ENCODE results near the gene ACSL6. TPM values are rescaled to one million over a fixed set of nuclear protein-coding genes. Genes with fewer than 3 reads are reported as not detected.

ACSL6 gene
- polyA plus RNA-seq, 2 of the 4 experiments (the other 2 are of a cell fraction): 0.06 to 0.09 TPM

DNA sequence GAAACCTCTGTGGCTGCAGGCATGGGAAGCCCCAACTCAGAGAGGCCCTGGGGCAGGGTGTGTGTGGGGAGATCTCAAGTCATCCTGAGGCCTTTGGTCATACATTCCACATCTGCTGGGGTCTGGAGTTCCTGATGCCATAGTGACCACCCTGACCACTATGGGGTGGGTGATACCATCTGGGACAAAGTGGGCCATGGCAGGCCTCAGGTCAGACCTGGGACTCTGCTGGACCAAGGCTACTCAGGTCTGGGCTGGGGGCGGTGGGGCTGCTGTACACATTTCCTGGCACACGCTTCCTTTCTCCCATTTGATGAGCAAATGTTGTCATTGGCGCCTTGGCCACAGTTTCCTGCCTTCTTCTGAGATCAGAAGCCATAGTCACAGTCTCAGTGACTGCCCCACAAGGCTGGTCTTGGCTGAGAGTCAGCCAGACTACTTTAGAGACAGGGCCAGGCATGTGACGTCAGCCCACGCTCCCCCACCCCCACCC, 15.1 kb upstream of the ACSL6 start:
- no peak overlapping the region for H3K27ac ChIP-seq
- H3K4me2 ChIP-seq: no peak overlapping the region
- DNase-seq (ENCODE audit: low read depth in 1 of 2, low spot score in 1 of 2): no peak
- no peak for FAIRE-seq
- POLR2A ChIA-PET: no interaction called here
- no peak for ATAC-seq
- WGBS (ENCODE audit: missing lambda C conversion rate): 50% methylated on average over 2 of the region's 5 CpGs
- no peak overlapping the region for H3K4me3 ChIP-seq
- TF ChIP-seq CTCF (IDR thresholded peaks at IDR 0.05) (no peak), HOXB5 (CRISPR knock-in tag; IDR thresholded peaks at IDR 0.05) (no peak), CHD2 (IDR thresholded peaks at IDR 0.05; ENCODE audit: low read length, partially characterized antibody) (no peak), RAD21 (conservative IDR thresholded peaks at IDR 0.05 in 1 of 2, IDR thresholded peaks at IDR 0.05 in 1 of 2) (no peak), NPAS2 (CRISPR knock-in tag; IDR thresholded peaks at IDR 0.05; ENCODE audit: borderline replicate concordance) (no peak), NFE2L2 (conservative IDR thresholded peaks at IDR 0.05; ENCODE audit: low read length) (no peak), TFCP2L1 (CRISPR knock-in tag; IDR thresholded peaks at IDR 0.05) (no peak), SREBF2 (IDR thresholded peaks at IDR 0.05) (no peak), KDM5A (IDR thresholded peaks at IDR 0.05) (no peak), RNF2 (IDR thresholded peaks at IDR 0.05; ENCODE audit: borderline replicate concordance, low read depth) (no peak), POLR2AphosphoS2 (conservative IDR thresholded peaks at IDR 0.05; ENCODE audit: low read length) (no peak), ZC3H11A (IDR thresholded peaks at IDR 0.05) (no peak), CEBPB (IDR thresholded peaks at IDR 0.05) (no peak), ATOH8 (CRISPR knock-in tag; IDR thresholded peaks at IDR 0.05; ENCODE audit: low read depth) (no peak), MAX (IDR thresholded peaks at IDR 0.05) (no peak), ZNF302 (CRISPR knock-in tag; IDR thresholded peaks at IDR 0.05) (no peak), PHF8 (IDR thresholded peaks at IDR 0.05; ENCODE audit: borderline replicate concordance, low read depth) (no peak)
- TF ChIP-seq, protein P1, sequence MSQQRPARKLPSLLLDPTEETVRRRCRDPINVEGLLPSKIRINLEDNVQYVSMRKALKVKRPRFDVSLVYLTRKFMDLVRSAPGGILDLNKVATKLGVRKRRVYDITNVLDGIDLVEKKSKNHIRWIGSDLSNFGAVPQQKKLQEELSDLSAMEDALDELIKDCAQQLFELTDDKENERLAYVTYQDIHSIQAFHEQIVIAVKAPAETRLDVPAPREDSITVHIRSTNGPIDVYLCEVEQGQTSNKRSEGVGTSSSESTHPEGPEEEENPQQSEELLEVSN (IDR thresholded peaks at IDR 0.05; ENCODE audit: borderline replicate concordance, low read depth): no peak
- TF ChIP-seq, protein P2, sequence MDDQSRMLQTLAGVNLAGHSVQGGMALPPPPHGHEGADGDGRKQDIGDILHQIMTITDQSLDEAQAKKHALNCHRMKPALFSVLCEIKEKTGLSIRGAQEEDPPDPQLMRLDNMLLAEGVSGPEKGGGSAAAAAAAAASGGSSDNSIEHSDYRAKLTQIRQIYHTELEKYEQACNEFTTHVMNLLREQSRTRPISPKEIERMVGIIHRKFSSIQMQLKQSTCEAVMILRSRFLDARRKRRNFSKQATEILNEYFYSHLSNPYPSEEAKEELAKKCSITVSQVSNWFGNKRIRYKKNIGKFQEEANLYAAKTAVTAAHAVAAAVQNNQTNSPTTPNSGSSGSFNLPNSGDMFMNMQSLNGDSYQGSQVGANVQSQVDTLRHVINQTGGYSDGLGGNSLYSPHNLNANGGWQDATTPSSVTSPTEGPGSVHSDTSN (IDR thresholded peaks at IDR 0.05): no peak
- TF ChIP-seq, protein P3, sequence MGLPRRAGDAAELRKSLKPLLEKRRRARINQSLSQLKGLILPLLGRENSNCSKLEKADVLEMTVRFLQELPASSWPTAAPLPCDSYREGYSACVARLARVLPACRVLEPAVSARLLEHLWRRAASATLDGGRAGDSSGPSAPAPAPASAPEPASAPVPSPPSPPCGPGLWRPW (IDR thresholded peaks at IDR 0.05): no peak
- no peaks in the 10 kb centered on the region for H3K9me3 ChIP-seq
- CTCF ChIA-PET: no interaction called here
- H3K4me1 ChIP-seq: no peaks in the 10 kb centered on the region

DNA sequence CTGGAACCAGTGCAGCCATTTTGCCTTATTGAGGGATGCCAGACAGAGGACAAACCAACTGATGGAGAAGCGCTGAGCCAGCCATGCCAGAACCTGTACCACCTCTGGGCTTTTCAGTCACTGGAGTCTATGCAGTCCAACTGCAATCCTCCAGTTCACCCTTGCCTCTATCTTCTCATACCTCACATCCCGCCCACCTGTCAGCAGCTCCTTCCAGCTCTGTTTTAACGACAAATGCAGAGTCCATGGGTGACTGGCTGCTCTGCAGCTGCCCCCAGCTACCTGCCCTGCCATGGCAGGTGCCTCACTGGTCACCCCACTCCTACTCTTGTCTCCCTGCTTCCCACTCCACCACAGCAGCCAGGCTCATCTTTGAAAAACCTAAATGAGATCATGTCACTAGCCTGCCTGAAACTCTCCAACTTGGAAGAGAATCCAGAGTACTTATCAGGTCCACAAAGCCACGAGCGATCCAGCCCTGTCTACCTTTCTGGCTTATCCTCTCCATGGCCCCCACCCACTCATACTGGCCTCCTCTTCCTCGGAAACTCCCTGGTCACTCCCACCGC, 14.0 kb upstream of the ACSL6 start:
- ATAC-seq: no peak
- Histone ChIP-seq H3K4me1 (no peaks in the 10 kb centered on the region), H3K27ac (no peak overlapping the region), H3K9me3 (no peaks in the 10 kb centered on the region), H3K4me3 (no peak overlapping the region), H3K4me2 (no peak overlapping the region)
- 44% methylated on average over 7 of the region's 7 CpGs for WGBS (ENCODE audit: missing lambda C conversion rate)
- ChIA-PET POLR2A (no interaction called here), CTCF (interaction anchor here (1.3 kb wide), 1 partner anchor 17 kb away, joined by 7 read pairs; no protein-coding TSS in a partner anchor)
- no peak for DNase-seq (ENCODE audit: low read depth in 1 of 2, low spot score in 1 of 2)
- FAIRE-seq: no peak
- TF ChIP-seq JUNB (IDR thresholded peaks at IDR 0.05) (no peak), HOXB5 (CRISPR knock-in tag; IDR thresholded peaks at IDR 0.05) (no peak), ZC3H11A (IDR thresholded peaks at IDR 0.05) (no peak), HMGXB4 (CRISPR knock-in tag; IDR thresholded peaks at IDR 0.05; ENCODE audit: borderline replicate concordance) (no peak), EP300 (IDR thresholded peaks at IDR 0.05) (no peak), NFE2L2 (conservative IDR thresholded peaks at IDR 0.05; ENCODE audit: low read length) (no peak), POLR2A (IDR thresholded peaks at IDR 0.05; ENCODE audit: low read length) (no peak)
- TF ChIP-seq, protein P2 (IDR thresholded peaks at IDR 0.05): no peak
